BJ (cell line): Measurements from ENCODE around the gene KRT4. TPM values are rescaled to one million over a fixed set of nuclear protein-coding genes. Genes with fewer than 3 reads are reported as not detected.

Experiments
- CTCF ChIA-PET: fragments of 350-600 bp; formaldehyde crosslinking; extraction: SDS; loops from one replicate; lab custom pipeline; 2021; ENCODE audit warnings: antibody characterized with exemption, inconsistent platforms; lab: Yijun Ruan, JAX
- POLR2A ChIA-PET: fragments of 300-600 bp; sonication (Branson Sonifier 250); formaldehyde crosslinking; extraction: SDS; loops from one replicate; lab custom pipeline; 2021; ENCODE audit warnings: antibody characterized with exemption; lab: Charles Lee
- DNase-seq: peaks from one replicate; pipeline ENCODE4 v3.0.0-alpha.2; 2011; ENCODE audit warnings: low read depth
- H3K27me3 ChIP-seq: 2 replicates; pipeline ENCODE4 v1.6.0; 2011; ENCODE audit warnings: low read length; ENCODE audit not compliant: control insufficient read depth, insufficient read depth
- H3K36me3 ChIP-seq: 2 replicates; pipeline ENCODE4 v1.5.1; 2011; ENCODE audit warnings: low read length; ENCODE audit not compliant: control insufficient read depth, insufficient read depth
- H3K4me3 ChIP-seq: 2 replicates; pipeline ENCODE4 v1.5.1; 2011; ENCODE audit warnings: low read depth, mild to moderate bottlenecking, control low read depth, low read length
- CTCF ChIP-seq: IDR thresholded peaks from 2 replicates; pipeline ENCODE4 v1.5.1; 2011; ENCODE audit warnings: low read depth, mild to moderate bottlenecking, control low read depth, inconsistent platforms, low read length, moderate library complexity; ENCODE audit not compliant: insufficient read depth
- polyA plus RNA-seq: library from polyadenylated mRNA; depleted of rRNA; stranded (reverse); fragments of >200 nt; gene quantifications from 2 replicates; pipeline ENCODE4 v1.2.3, GENCODE V29; 2011

The KRT4 gene
- polyA plus RNA-seq, 1 experiment: 0.12 TPM

- Histone ChIP-seq H3K27me3 (peaks cover 14% of the 10 kb centered on the region), H3K36me3 (no peaks in the 10 kb centered on the region), H3K4me3 (no peak overlapping the region)
- ChIA-PET POLR2A (no interaction called here), CTCF (interaction anchor here (1.2 kb wide), 1 partner anchor 19 kb away, joined by 3 read pairs; no protein-coding TSS in a partner anchor)
- TF ChIP-seq CTCF: no peak
- DNase-seq: no peak
These were observed 6.0 kb upstream of the KRT4 start for GRCh38 chr12:52819731-52820510.

GRCh38 chr12:52818887-52819420 lies 5.0 kb upstream of the KRT4 start:
- no peak for TF ChIP-seq CTCF
- ChIA-PET POLR2A (no interaction called here), CTCF (interaction anchor here (0.7 to 1.2 kb wide), 2 partner anchors 18 to 680 kb away, joined by 3 read pairs; no protein-coding TSS in a partner anchor)
- no peak for DNase-seq
- Histone ChIP-seq H3K4me3 (no peak overlapping the region), H3K36me3 (no peaks in the 10 kb centered on the region), H3K27me3 (peaks cover 14% of the 10 kb centered on the region)

GRCh38 chr12:52818388-52818787 lies 4.5 kb upstream of the KRT4 start:
- ChIA-PET POLR2A (no interaction called here), CTCF (no interaction called here)
- Histone ChIP-seq H3K36me3 (no peaks in the 10 kb centered on the region), H3K4me3 (no peak overlapping the region), H3K27me3 (peaks cover 16% of the 10 kb centered on the region)
- TF ChIP-seq CTCF: no peak
- DNase-seq: no peak

- Histone ChIP-seq H3K36me3 (no peaks in the 10 kb centered on the region), H3K4me3 (no peak overlapping the region), H3K27me3 (peaks cover 18% of the 10 kb centered on the region)
- no peak for TF ChIP-seq CTCF
- ChIA-PET CTCF (no interaction called here), POLR2A (no interaction called here)
- no peak for DNase-seq
These were observed 3.9 kb upstream of the KRT4 start for GRCh38 chr12:52817699-52818238.

GRCh38 chr12:52817003-52817698 lies 3.2 kb upstream of the KRT4 start:
- TF ChIP-seq CTCF: no peak
- Histone ChIP-seq H3K27me3 (peaks cover 16% of the 10 kb centered on the region), H3K4me3 (no peak overlapping the region), H3K36me3 (no peaks in the 10 kb centered on the region)
- DNase-seq: no peak
- ChIA-PET POLR2A (no interaction called here), CTCF (no interaction called here)
